Prostate gland (tissue), 2 donors: ENCODE results near the gene GPR101.

Source experiments
- POLR2A ChIP-seq: fragments of 450-650 bp; IDR thresholded peaks from one replicate; pipeline ENCODE4 v1.6.1; 2016; ENCODE audit warnings: antibody characterized with exemption, mild to moderate bottlenecking
- POLR2AphosphoS5 ChIP-seq: sonication (generic); formaldehyde crosslinking; IDR thresholded peaks from one replicate; pipeline ENCODE4 v1.6.1; 2017; ENCODE audit warnings: antibody characterized with exemption
- TF ChIP-seq, protein P1 (sequence below), 4 experiments: fragments of 200-600 bp in 2 of 4; fragments of 450-650 bp in 2 of 4; sonication (generic) in 2 of 4; IDR thresholded peaks; 1 replicate in 3 of 4; 2 replicates in 1 of 4; pipeline ENCODE4 v1.5.1; 2016 to 2019; ENCODE audit warnings: antibody characterized with exemption in 4 of 4, mild to moderate bottlenecking in 2 of 4, moderate library complexity in 2 of 4

DNA sequence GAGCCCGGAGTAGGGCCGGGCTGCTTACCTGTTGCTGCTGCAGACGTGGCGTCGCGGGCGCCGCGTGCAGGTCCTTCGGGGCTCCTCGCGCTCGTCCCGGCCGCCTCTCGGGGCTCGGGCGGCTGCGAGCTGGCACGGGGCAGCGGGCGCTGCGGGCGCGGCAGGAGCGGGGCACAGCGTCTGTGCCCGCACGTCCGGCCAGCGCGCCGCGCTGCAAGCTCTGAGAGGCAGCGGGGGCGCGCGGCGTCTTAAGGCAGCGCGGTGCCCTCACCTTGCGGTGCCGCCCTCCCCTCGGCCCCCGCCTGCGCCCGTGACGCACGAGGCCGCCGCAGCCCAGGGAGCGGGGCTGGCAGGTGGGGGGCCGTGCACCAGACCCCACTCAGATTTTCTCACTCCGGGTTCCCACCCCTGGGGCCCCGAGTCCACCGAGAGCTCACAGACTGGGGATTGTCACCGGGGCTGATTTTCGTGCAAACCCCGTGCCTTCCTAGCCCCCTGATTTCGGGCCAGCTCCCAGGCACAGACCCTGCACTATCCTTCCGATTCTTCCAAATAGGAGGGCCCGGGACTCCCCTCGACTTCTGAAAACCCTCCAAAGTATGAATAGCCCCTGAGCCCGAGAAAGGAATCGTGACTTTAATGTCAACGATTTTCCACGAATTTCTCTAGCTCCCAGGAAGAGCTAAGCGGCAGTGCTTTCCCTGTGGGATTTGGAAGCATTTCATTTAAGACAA lies at the start of gene GPR101:
- TF ChIP-seq, protein P1, sequence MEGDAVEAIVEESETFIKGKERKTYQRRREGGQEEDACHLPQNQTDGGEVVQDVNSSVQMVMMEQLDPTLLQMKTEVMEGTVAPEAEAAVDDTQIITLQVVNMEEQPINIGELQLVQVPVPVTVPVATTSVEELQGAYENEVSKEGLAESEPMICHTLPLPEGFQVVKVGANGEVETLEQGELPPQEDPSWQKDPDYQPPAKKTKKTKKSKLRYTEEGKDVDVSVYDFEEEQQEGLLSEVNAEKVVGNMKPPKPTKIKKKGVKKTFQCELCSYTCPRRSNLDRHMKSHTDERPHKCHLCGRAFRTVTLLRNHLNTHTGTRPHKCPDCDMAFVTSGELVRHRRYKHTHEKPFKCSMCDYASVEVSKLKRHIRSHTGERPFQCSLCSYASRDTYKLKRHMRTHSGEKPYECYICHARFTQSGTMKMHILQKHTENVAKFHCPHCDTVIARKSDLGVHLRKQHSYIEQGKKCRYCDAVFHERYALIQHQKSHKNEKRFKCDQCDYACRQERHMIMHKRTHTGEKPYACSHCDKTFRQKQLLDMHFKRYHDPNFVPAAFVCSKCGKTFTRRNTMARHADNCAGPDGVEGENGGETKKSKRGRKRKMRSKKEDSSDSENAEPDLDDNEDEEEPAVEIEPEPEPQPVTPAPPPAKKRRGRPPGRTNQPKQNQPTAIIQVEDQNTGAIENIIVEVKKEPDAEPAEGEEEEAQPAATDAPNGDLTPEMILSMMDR (IDR thresholded peaks at IDR 0.05), result no peak
- no peak for TF ChIP-seq POLR2A
- no peak for TF ChIP-seq POLR2AphosphoS5
